ENCODE measurements around the gene DOCK3.
"Not testable (repeated sequence)": the region's sequence is repeated elsewhere in the genome, so short reads cannot be mapped to it uniquely, and the experiment has no call there.

The DOCK3 gene

GRCh38 chr3:50901097-50901496, 226.4 kb downstream of the DOCK3 start:
- DNase-seq = not testable (repeated sequence)

GRCh38 chr3:50912746-50913145, 238.0 kb downstream of the DOCK3 start:
- no peak for DNase-seq

- no peak for DNase-seq
Measured at GRCh38 chr3:50913260-50913659, 238.5 kb downstream of the DOCK3 start.

GRCh38 chr3:50922071-50922470, 247.3 kb downstream of the DOCK3 start:
- not testable (repeated sequence) for DNase-seq

GRCh38 chr3:50923955-50924354, 249.2 kb downstream of the DOCK3 start:
- no peak for DNase-seq

GRCh38 chr3:50924638-50925037, 249.9 kb downstream of the DOCK3 start:
- DNase-seq = no peak

GRCh38 chr3:50926868-50927267, 252.1 kb downstream of the DOCK3 start:
- DNase-seq = no peak

GRCh38 chr3:50930371-50931208, 255.9 kb downstream of the DOCK3 start:
- DNase-seq = no peak

GRCh38 chr3:50932918-50933317, 258.2 kb downstream of the DOCK3 start:
- not testable (repeated sequence) for DNase-seq

- DNase-seq = no peak
Measured at GRCh38 chr3:50936389-50936788, 261.7 kb downstream of the DOCK3 start.

- no peak for DNase-seq
Measured at GRCh38 chr3:50947419-50947818, 272.7 kb downstream of the DOCK3 start.

- no peak for DNase-seq
Measured at GRCh38 chr3:50950591-50950990, 275.9 kb downstream of the DOCK3 start.

- no peak for DNase-seq
Measured at GRCh38 chr3:50953825-50954414, 279.2 kb downstream of the DOCK3 start.

GRCh38 chr3:50961386-50961785, 286.7 kb downstream of the DOCK3 start:
- DNase-seq = no peak

GRCh38 chr3:50971487-50971924, 296.8 kb downstream of the DOCK3 start:
- DNase-seq = no peak

GRCh38 chr3:50972029-50972428, 297.3 kb downstream of the DOCK3 start:
- DNase-seq = no peak

- DNase-seq = not testable (repeated sequence)
Measured at GRCh38 chr3:50978586-50978985, 303.9 kb downstream of the DOCK3 start.

- DNase-seq = no peak
Measured at GRCh38 chr3:50978991-50979667, 304.4 kb downstream of the DOCK3 start.

GRCh38 chr3:50982540-50983325, 308.0 kb downstream of the DOCK3 start:
- no peak for DNase-seq

GRCh38 chr3:50983887-50984286, 309.2 kb downstream of the DOCK3 start:
- no peak for DNase-seq

- DNase-seq = no peak
Measured at GRCh38 chr3:50985893-50986292, 311.2 kb downstream of the DOCK3 start.

GRCh38 chr3:50986726-50987125, 312.0 kb downstream of the DOCK3 start:
- no peak for DNase-seq

- DNase-seq = no peak
Measured at GRCh38 chr3:50994537-50994936, 319.8 kb downstream of the DOCK3 start.

Measured in NCI-H1436 treated with DMSO at 0.1 percent for 48 hours (cell line).